WTC11 (cell line): Measurements from ENCODE around the gene WNT3A.

Experiments
- ATF2 ChIP-seq: sonication (generic); formaldehyde crosslinking; IDR thresholded peaks from 2 replicates; pipeline ENCODE4 v1.8.1; 2022; ENCODE audit warnings: low read depth, missing genetic modification reagents, borderline replicate concordance
- ETV6 ChIP-seq: sonication (generic); formaldehyde crosslinking; IDR thresholded peaks from 2 replicates; pipeline ENCODE4 v1.8.1; 2022; ENCODE audit warnings: mild to moderate bottlenecking, missing genetic modification reagents
- KAT7 ChIP-seq: sonication (generic); formaldehyde crosslinking; IDR thresholded peaks from 2 replicates; pipeline ENCODE4 v1.8.1; 2023; ENCODE audit warnings: missing genetic modification reagents, mild to moderate bottlenecking, borderline replicate concordance
- NFATC4 ChIP-seq: fragments of 250-450 bp; sonication (Bioruptor Pico); IDR thresholded peaks from 2 replicates; pipeline ENCODE4 v1.9.0; 2021; ENCODE audit warnings: mild to moderate bottlenecking
- NFYB ChIP-seq: sonication (generic); formaldehyde crosslinking; conservative IDR thresholded peaks from 2 replicates; pipeline ENCODE4 v1.8.0; 2022; ENCODE audit warnings: low read depth, missing genetic modification reagents
- TF ChIP-seq, protein P1 (sequence below): fragments of 200-600 bp; IDR thresholded peaks from 2 replicates; pipeline ENCODE4 v1.8.0; 2022; ENCODE audit warnings: antibody characterized with exemption

DNA sequence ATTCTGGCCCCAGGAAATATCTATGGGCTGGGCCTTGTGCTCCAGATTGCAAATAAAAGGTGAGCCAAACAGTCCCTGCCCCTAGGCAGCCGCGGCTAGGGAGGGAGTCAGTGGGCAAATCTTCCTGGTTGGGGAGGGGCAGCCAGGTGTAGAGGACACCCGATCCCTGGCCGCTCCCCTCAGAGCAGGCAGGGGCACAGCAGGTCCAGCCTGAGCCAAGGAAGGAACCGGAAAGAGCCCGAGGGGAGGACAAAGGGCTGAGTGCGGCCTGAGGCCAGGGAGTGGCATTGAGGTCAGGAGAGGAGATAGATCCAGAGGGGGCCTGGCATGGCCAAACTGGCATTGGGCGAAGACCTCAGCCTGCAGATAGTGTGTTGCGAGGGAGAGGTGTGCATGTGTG is 39.1 kb downstream of the WNT3A start:
- TF ChIP-seq, protein P1, sequence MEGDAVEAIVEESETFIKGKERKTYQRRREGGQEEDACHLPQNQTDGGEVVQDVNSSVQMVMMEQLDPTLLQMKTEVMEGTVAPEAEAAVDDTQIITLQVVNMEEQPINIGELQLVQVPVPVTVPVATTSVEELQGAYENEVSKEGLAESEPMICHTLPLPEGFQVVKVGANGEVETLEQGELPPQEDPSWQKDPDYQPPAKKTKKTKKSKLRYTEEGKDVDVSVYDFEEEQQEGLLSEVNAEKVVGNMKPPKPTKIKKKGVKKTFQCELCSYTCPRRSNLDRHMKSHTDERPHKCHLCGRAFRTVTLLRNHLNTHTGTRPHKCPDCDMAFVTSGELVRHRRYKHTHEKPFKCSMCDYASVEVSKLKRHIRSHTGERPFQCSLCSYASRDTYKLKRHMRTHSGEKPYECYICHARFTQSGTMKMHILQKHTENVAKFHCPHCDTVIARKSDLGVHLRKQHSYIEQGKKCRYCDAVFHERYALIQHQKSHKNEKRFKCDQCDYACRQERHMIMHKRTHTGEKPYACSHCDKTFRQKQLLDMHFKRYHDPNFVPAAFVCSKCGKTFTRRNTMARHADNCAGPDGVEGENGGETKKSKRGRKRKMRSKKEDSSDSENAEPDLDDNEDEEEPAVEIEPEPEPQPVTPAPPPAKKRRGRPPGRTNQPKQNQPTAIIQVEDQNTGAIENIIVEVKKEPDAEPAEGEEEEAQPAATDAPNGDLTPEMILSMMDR = no peak
- TF ChIP-seq ATF2 (CRISPR knock-in tag) (no peak), NFYB (CRISPR knock-in tag) (no peak), NFATC4 (CRISPR knock-in tag) (no peak), KAT7 (CRISPR knock-in tag) (no peak), ETV6 (no peak)
